GM21447 (cell line): Measurements from ENCODE around the gene SF3A2.

ENCODE experiments used
- ATAC-seq: cut with Tn5 transposase; IDR thresholded peaks from one replicate; pipeline ENCODE4 v1.9.1; 2021; ENCODE audit not compliant: unreplicated experiment

Gene SF3A2

DNA sequence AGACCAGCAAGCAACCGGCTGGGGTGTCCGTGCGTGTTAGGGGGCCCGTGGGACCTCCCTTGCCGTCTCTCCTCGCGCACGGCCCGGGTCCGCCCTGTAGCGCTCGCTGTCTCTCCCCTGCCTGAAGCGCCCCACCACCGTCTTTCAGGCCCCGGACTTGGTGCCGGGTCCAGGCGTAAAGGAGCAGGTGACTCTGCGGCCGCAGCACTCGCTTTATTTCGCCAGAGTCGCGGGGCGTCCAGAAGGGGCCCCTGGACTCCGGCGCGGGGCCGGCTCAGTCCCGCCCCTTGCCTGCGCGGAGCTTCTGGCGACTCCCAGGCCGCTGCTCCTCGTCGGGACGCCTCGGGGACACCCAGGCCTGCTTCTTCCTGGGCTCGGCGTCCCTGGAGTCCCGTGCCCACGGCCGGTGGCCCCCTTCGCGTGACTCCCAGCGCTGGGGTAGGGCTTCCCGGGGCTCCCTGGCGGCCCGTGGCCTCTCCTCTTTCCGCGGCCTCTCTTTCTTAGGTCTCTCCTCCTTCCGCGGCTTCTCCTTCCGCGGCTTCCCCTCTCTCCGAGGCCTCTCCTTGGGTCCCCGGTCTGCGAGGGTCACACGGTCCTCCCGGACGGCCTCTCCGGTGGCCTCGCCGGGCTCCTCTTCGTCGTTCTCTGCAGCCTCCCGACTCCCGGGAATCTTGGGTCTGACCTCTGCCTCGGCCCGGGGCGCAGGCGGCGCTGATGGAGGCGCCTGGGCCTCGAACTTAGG lies 15.6 kb downstream of the SF3A2 start:
- no peak for ATAC-seq

DNA sequence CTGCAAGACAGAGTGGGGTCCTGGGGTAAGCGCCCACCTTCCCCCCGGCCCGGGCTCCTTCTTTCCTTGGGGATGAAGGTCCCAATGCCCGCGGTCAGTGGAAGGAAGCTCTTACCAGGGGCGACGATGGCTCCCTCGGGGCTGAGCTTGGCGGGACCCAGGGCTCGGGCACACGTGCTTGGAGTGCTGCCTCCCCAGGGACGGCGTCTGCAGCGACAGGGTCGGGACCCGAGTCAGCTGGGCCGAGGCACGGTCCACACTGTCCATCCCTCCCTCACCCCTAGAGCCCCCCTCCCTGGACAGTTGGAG lies 16.1 kb downstream of the SF3A2 start:
- ATAC-seq, result no peak

GRCh38 chr19:2253106-2254063 lies 16.8 kb downstream of the SF3A2 start:
- no peak for ATAC-seq

DNA sequence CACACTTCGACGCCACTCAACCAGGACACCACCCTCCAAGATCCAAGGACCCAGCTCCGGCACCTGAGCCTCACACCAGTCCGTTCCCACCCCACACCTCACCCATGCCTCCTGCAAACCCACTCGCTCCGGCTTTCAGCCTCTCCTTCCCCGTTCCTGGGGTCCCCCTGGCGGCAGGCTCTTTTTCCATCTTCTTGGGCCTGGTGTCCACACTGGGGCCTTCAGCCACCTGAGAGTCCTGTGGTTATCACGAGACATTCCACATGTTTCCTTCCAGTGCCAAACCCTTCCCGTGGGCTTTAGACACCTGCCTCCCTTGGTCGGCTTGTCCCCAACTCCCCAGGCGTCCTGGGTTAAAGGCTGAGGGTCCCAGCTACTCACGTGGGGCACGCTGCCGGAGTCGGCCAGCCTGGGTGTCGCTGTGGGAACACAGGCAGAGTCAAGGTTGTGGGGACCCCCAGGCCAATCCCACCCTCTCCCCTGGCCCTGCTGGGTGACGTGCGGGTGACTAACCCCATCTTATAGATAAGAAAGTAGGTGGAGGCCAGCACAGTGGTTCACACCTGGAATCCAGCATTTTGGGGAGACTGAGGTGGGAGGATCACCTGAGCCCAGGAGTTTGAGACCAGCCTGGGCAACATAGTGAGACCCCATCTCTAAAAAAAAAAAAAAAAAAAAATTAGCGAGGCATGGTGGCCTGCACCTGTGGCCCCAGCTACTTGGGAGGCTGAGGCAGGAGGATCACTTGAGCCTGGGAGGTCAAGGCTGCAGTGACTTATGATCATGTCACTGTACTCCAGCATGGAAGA lies 17.6 kb downstream of the SF3A2 start:
- no peak for ATAC-seq

- ATAC-seq, result no peak
Observed at GRCh38 chr19:2255112-2255845, 18.7 kb downstream of the SF3A2 start.

GRCh38 chr19:2255982-2256685 lies 19.5 kb downstream of the SF3A2 start, which contains the start of gene JSRP1:
TSS of gene JSRP1 (minus strand) at chr19:2256417. CDS start at chr19:2255314, 1,103 bp downstream.
- ATAC-seq, result no peak

GRCh38 chr19:2259336-2259735 lies 22.7 kb downstream of the SF3A2 start:
- no peak for ATAC-seq

DNA sequence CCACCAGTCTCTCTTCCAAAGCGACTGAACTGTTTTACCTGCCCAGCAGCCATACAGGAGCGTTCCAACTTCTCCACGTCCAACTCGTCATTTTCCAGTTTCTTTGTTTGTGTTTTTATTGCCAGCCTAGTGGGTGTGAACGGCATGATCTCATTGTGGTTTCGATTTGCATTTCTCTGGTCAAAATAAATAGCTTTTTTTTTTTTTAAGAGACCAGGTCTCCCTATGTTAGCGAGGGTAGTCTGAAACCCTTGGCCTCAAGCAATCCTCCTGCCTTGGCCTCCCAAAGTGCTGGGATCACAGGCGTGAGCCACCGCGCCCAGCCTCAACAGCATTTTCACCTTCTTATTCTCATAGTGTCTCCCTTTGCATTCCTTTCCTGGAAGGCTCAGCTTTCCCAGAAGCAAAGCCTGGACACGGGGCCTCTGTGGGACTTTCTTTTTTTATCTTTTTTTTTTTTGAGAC lies 23.7 kb downstream of the SF3A2 start:
- no peak for ATAC-seq

DNA sequence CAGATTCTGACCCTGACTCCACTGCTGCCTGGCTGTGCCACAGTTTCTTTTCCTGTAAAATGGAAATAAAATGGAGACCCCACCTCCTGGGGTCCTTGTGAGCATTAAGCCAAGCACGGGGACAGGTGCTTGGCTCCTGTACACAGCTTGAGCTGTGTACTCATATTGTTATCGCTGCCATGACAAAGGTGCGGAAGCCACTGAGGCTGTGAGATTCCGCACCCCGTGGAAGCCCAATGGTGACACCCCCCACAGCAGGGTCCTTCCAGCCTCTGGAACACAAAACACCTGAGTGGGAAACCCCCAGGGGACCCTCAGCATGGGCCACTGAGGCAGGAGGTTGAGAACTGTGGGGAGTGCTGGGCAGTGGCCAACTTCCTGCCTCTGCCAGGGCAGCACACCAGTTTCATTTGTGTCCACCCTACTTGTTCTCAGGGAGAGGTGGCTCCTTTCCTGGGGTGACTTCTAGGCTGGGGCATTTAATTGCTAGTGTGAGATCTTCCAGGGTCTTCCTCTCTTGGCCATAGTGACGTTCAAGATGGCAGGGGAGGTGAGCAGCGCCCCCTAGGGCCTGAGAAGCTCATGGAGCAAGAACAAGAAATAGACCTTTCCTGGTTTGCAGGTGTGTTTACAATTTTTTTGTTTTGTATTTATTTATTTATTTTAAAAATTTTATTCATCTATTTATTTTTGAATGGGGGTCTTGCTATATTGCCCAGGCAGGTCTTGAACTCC lies 25.0 kb downstream of the SF3A2 start:
- no peak for ATAC-seq

DNA sequence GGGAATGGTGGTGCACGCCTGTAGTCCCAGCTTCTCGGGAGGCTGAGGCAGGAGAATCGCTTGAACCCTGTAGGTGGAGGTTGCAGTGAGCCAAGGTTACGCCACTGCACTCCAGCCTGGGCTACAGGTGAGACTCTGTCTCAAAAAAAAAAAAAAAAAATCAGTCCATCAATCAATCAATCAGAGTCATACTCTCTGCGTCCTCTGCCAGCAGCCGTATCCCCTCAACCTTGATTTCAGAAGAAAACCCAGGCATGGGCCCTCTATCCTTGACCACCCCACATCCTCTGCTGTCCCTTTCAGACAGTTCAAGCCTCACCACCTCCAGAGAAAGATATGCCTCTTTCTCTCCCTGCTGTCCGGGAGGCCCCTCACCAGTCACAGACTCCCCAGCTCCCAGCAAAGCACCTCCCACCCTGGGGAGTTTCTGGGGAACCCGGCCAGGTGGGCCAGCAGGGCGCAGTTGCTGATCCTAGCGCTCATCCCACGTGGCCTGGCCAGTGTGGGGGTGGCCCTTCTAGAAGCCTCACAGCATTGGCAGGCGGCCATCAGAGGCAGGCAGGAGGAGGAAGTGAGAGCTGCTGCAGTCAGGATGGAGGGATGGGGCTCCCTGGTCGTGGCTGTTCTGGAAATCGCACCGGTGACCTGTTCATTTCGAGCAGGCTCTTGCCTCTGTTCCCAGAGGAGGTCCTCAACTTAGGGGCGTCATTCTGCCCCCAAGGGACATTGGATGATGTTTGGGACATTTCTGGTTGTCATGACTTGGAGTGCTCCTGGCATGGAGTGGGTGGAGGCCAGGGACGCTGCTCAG lies 29.8 kb downstream of the SF3A2 start:
- peak; percentile 43 for ATAC-seq

DNA sequence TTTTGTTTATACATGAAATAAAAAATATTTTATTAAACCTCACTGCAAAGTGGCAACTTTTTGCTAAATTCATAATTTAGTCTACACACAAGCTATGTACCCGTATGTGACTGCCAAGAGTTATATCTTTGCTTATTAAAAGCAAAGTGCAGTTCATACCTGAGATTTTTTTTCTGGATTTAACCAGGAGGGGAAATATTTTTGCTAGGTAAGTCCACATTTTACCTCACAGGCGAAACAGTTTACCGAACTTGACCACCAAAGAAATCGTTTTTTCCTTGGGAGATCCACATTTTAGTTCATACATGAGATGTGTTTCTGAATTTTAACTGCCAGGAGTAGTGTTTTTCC lies 31.8 kb downstream of the SF3A2 start:
- ATAC-seq, result no peak

DNA sequence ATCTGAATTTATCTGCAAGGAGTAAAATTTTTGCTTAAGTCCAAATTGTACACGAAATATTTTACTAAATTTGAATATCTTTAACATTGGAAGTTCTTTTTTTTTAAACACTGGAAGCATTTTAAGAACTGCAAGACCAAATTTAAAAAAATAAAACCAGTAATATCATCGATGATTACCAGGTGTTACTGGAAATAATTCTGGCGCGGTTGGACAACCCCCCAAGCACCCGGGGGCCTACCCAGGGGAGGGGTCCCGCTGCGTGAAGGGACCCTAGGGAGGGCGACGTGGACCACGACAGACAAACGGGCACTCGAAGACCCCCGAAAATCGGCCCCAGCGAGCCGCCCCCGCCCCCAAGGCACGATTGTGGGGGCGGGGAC lies 32.2 kb downstream of the SF3A2 start:
- no peak for ATAC-seq

GRCh38 chr19:2269244-2270156 lies 32.9 kb downstream of the SF3A2 start:
- ATAC-seq, result peak; percentile 37

- no peak for ATAC-seq
Observed at GRCh38 chr19:2270157-2270422, 33.5 kb downstream of the SF3A2 start.

DNA sequence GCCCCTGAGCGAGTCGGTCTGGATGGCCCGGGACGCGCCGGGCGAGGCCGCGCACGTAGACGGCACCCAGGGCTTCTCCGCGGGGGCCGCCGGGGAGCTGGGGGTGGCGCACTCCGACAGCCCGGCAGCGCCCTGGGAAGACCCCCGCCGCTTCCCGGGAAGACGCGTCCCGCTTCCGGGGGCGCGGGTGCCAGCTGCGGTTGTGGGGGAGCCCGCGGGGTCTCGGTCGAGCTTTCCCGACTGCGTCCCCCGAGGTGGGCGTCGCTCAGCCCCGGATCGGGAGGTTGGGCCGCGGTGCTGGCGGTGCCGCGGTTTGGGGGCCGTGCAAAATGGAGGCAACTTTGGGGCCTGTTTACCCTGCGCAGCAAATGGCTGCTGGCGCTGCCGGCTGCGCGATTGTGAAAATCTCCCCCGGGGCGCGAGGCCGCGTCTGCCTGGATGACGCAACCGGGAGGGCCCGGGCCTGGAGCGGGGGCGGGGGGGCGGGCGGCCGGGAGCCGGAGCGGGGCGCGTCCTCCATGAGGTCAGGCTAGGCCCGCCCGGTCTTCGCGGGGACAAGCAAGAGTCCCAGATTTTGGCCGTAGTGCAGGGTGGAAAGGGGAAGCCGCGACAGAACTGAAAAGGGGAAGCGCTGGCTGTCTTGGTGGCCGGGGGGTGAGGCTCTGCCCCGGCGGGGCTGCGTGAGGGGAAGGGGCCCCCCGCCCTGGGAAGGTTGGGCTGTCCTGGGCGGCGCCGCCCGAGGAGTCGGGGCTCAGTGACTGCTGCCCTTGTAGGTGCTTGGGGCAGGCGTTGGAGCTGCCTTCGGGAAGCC lies 34.0 kb downstream of the SF3A2 start:
- ATAC-seq, result no peak

GRCh38 chr19:2271234-2272103 lies 34.8 kb downstream of the SF3A2 start:
- no peak for ATAC-seq
